Liver (tissue), 3 donors: ENCODE results near the gene RALGPS1.

ENCODE experiments used
- EGR1 ChIP-seq, 2 donors: IDR thresholded peaks; 2 replicates each; pipeline ENCODE4 v1.6.1; 2016 to 2018; ENCODE audit warnings: antibody characterized with exemption in 2 of 2, low read depth in 2 of 2
- FOXA1 ChIP-seq: IDR thresholded peaks from 2 replicates; pipeline ENCODE4 v1.6.1; 2016; ENCODE audit warnings: antibody characterized with exemption
- GABPA ChIP-seq, 2 donors: IDR thresholded peaks in 1 of 2; conservative IDR thresholded peaks in 1 of 2; 2 replicates each; pipeline ENCODE4 v1.6.1; 2016; ENCODE audit warnings: antibody characterized with exemption in 2 of 2, mild to moderate bottlenecking in 1 of 2, moderate library complexity in 1 of 2
- HNF4G ChIP-seq: IDR thresholded peaks from 2 replicates; pipeline ENCODE4 v1.6.1; 2016; ENCODE audit warnings: antibody characterized with exemption
- JUND ChIP-seq, 2 donors: IDR thresholded peaks; 2 replicates each; pipeline ENCODE4 v1.6.1; 2016; ENCODE audit warnings: antibody characterized with exemption in 2 of 2
- RAD21 ChIP-seq, 2 donors: IDR thresholded peaks; 2 replicates each; pipeline ENCODE4 v1.6.1; 2016; ENCODE audit warnings: antibody characterized with exemption in 2 of 2, mild to moderate bottlenecking in 2 of 2
- SP1 ChIP-seq: IDR thresholded peaks from 2 replicates; pipeline ENCODE4 v1.6.1; 2018; ENCODE audit warnings: antibody characterized with exemption, mild to moderate bottlenecking
- TAF1 ChIP-seq: conservative IDR thresholded peaks from 2 replicates; pipeline ENCODE4 v1.6.1; 2016; ENCODE audit warnings: antibody characterized with exemption, mild to moderate bottlenecking
- YY1 ChIP-seq: IDR thresholded peaks from 2 replicates; pipeline ENCODE4 v1.6.1; 2016; ENCODE audit warnings: antibody characterized with exemption, mild to moderate bottlenecking
- TF ChIP-seq, protein P1 (sequence below): fragments of 150-350 bp; IDR thresholded peaks from 2 replicates; pipeline ENCODE4 v1.5.1; 2017; ENCODE audit warnings: improper control_type of control experiment, low read depth, low read length; ENCODE audit not compliant: missing input control
- TF ChIP-seq, protein P2 (sequence below): IDR thresholded peaks from 2 replicates; pipeline ENCODE4 v1.6.1; 2016; ENCODE audit warnings: antibody characterized with exemption
- TF ChIP-seq, protein P3 (sequence below): IDR thresholded peaks from 2 replicates; pipeline ENCODE4 v1.6.1; 2016; ENCODE audit warnings: antibody characterized with exemption, mild to moderate bottlenecking
- TF ChIP-seq, protein P4 (sequence below): IDR thresholded peaks from 2 replicates; pipeline ENCODE4 v1.6.1; 2016; ENCODE audit warnings: antibody characterized with exemption
- donor health status: healthy.
- donor health status: healthy.

DNA sequence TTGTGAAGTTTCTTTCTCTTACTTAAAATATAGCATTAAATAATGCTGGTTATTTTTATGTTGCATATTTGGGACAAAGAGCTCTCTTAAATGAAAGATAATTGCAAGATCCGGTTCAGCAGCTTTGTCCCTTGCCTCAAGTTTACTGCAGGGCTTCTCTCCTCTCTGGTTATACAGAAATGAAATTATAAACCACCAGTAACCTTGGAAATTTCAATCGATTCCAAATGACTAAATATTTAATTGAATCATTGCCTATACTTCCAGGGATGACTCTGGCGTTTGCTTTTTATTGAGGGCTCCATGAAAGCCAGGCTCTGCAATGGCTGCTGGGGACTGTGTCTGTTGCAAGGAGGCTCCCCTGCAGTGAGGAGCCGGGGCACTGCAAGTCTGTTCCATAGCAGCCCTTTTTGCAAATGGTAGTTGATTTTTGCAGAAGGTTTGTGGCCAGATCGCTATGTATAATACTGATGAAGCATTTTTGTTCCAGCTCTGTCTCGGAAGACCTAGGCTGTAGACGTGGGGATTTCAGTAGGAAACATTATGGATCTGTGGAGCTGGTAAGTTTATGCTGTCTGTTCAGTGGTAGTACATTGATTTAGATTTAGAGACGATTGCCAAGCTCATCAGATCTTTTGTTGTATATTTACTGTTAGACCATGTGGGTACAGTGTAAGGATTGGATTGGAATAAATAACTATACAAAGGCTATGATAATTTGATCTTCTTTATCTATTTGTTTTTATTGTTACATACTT, 350.1 kb downstream of the RALGPS1 start, which contains the start of gene GARNL3:
- TF ChIP-seq, protein P1, sequence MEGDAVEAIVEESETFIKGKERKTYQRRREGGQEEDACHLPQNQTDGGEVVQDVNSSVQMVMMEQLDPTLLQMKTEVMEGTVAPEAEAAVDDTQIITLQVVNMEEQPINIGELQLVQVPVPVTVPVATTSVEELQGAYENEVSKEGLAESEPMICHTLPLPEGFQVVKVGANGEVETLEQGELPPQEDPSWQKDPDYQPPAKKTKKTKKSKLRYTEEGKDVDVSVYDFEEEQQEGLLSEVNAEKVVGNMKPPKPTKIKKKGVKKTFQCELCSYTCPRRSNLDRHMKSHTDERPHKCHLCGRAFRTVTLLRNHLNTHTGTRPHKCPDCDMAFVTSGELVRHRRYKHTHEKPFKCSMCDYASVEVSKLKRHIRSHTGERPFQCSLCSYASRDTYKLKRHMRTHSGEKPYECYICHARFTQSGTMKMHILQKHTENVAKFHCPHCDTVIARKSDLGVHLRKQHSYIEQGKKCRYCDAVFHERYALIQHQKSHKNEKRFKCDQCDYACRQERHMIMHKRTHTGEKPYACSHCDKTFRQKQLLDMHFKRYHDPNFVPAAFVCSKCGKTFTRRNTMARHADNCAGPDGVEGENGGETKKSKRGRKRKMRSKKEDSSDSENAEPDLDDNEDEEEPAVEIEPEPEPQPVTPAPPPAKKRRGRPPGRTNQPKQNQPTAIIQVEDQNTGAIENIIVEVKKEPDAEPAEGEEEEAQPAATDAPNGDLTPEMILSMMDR = no peak
- TF ChIP-seq, protein P2, sequence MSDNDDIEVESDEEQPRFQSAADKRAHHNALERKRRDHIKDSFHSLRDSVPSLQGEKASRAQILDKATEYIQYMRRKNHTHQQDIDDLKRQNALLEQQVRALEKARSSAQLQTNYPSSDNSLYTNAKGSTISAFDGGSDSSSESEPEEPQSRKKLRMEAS = no peak
- TF ChIP-seq FOXA1 (no peak), YY1 (no peak), RAD21 (IDR thresholded peaks at IDR 0.05) (no peak), GABPA (IDR thresholded peaks at IDR 0.05 in 1 of 2, conservative IDR thresholded peaks at IDR 0.05 in 1 of 2) (no peak), HNF4G (no peak), JUND (IDR thresholded peaks at IDR 0.05) (no peak), TAF1 (no peak), SP1 (no peak), EGR1 (IDR thresholded peaks at IDR 0.05; ENCODE audit: low read depth in 2 of 2) (no peak)
- TF ChIP-seq, protein P3, sequence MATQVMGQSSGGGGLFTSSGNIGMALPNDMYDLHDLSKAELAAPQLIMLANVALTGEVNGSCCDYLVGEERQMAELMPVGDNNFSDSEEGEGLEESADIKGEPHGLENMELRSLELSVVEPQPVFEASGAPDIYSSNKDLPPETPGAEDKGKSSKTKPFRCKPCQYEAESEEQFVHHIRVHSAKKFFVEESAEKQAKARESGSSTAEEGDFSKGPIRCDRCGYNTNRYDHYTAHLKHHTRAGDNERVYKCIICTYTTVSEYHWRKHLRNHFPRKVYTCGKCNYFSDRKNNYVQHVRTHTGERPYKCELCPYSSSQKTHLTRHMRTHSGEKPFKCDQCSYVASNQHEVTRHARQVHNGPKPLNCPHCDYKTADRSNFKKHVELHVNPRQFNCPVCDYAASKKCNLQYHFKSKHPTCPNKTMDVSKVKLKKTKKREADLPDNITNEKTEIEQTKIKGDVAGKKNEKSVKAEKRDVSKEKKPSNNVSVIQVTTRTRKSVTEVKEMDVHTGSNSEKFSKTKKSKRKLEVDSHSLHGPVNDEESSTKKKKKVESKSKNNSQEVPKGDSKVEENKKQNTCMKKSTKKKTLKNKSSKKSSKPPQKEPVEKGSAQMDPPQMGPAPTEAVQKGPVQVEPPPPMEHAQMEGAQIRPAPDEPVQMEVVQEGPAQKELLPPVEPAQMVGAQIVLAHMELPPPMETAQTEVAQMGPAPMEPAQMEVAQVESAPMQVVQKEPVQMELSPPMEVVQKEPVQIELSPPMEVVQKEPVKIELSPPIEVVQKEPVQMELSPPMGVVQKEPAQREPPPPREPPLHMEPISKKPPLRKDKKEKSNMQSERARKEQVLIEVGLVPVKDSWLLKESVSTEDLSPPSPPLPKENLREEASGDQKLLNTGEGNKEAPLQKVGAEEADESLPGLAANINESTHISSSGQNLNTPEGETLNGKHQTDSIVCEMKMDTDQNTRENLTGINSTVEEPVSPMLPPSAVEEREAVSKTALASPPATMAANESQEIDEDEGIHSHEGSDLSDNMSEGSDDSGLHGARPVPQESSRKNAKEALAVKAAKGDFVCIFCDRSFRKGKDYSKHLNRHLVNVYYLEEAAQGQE = no peak
- TF ChIP-seq, protein P4, sequence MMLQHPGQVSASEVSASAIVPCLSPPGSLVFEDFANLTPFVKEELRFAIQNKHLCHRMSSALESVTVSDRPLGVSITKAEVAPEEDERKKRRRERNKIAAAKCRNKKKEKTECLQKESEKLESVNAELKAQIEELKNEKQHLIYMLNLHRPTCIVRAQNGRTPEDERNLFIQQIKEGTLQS = no peak
